Gastrocnemius medialis (tissue), 4 donors: ENCODE results near the gene MYL6B. TPM values are rescaled to one million over a fixed set of nuclear protein-coding genes. Genes with fewer than 3 reads are reported as not detected.
A peak's percentile ranks its signal among the peaks of the same experiment; 100 is the strongest.

ENCODE experiments used
- ATAC-seq, 2 donors: fragments of 150-250 bp; one replicate each; pipeline ENCODE4 v1.9.1; 2016
- DNase-seq, 2 donors: peaks; one replicate each; pipeline ENCODE4 v3.0.0-alpha.2; 2019
- H3K27ac ChIP-seq, 4 donors: fragments of 200-600 bp; sonication (generic); 1 replicate in 1 of 4; 2 replicates in 3 of 4; pipeline ENCODE4 v1.5.1; 2016 to 2018; ENCODE audit warnings: mild to moderate bottlenecking in 2 of 4, moderate library complexity in 1 of 4
- H3K27me3 ChIP-seq, 3 donors: fragments of 200-600 bp; sonication (generic) in 2 of 3; 1 replicate in 1 of 3; 2 replicates in 2 of 3; pipeline versions ENCODE4 v1.5.1 to v1.6.0; 2016 to 2019; ENCODE audit warnings: mild to moderate bottlenecking in 1 of 3, moderate library complexity in 1 of 3
- H3K36me3 ChIP-seq, 2 donors: fragments of 200-600 bp; sonication (generic) in 1 of 2; one replicate each; pipeline ENCODE4 v1.5.1; 2017 to 2018
- H3K4me1 ChIP-seq, 2 donors: fragments of 200-600 bp; sonication (generic) in 1 of 2; one replicate each; pipeline ENCODE4 v1.5.1; 2016 to 2017; ENCODE audit warnings: mild to moderate bottlenecking in 2 of 2
- H3K4me3 ChIP-seq, 4 donors: fragments of 200-600 bp; sonication (generic) in 3 of 4; 1 replicate in 1 of 4; 2 replicates in 3 of 4; pipeline ENCODE4 v1.5.1; 2016 to 2019; ENCODE audit warnings: mild to moderate bottlenecking in 2 of 4
- H3K9me3 ChIP-seq, 3 donors: fragments of 200-600 bp; sonication (generic) in 2 of 3; 1 replicate in 1 of 3; 2 replicates in 2 of 3; pipeline ENCODE4 v1.5.1; 2016 to 2019
- POLR2A ChIP-seq, 2 donors: fragments of 450-650 bp; IDR thresholded peaks; one replicate each; pipeline ENCODE4 v1.6.1; 2017; ENCODE audit warnings: antibody characterized with exemption in 2 of 2, mild to moderate bottlenecking in 2 of 2, moderate library complexity in 2 of 2
- in situ Hi-C, 4 donors: fragments of 200-750 bp; cut with MboI; loops; one replicate each; pipeline versions ENCODE4 v1.15.0 to v1.8.0; 2017; ENCODE audit warnings: low sequenced_read_pairs in 4 of 4
- intact Hi-C: fragments of 100-400 bp; cut with DNase I; formaldehyde crosslinking; loops from one replicate; pipeline ENCODE4 v1.15.1; 2023; ENCODE audit warnings: low total_unique reads
- total RNA-seq, 4 donors: library from RNA; depleted of rRNA; stranded (reverse); fragments of >200 nt; gene quantifications; one replicate each; pipeline versions ENCODE4 v1.1.0 to v1.2.3, GENCODE V29; 2016
- TF ChIP-seq, protein P1 (sequence below), 5 experiments: fragments of 450-650 bp in 3 of 5; fragments of 200-600 bp in 2 of 5; sonication (generic) in 2 of 5; IDR thresholded peaks in 4 of 5; conservative IDR thresholded peaks in 1 of 5; 1 replicate in 4 of 5; 2 replicates in 1 of 5; pipeline ENCODE4 v1.5.1; 2016 to 2019; ENCODE audit warnings: antibody characterized with exemption in 5 of 5, mild to moderate bottlenecking in 3 of 5, moderate library complexity in 3 of 5

Gene MYL6B
- total RNA-seq, 4 donors from 2014 or later, result 159 to 334 (median 198) TPM

DNA sequence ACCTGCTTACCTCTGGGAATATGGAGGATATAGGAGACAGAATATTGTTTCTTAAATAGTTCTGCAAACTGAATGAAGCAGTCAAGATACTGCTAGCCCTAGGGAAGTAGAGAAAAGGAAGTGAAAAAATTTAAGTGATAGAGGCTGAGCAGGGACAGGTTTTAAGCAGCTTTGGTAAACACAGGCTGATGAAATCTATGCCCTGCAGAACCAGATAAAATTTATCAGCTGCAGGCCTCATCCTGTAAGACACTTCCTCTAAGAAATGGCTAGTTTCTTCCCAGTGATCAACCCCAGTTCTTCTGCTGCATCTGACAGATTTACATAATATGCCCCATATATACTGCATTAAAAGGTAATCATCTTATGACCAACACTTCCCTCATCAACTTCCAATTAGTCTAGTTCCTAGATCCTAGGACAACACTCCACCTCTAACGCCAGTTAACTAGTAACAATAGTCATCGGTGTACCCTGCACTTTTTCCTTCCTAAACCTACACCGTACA lies 25.6 kb upstream of the MYL6B start:
- peak overlapping the region; percentile 92 to 99 (median 98) for H3K27ac ChIP-seq
- H3K27me3 ChIP-seq, result no peaks in the 10 kb centered on the region
- H3K9me3 ChIP-seq, result no peaks in the 10 kb centered on the region
- intact Hi-C loops, result loop anchor here (1.0 kb wide), 4 partner anchors 7 to 98 kb away; partner anchors contain the start of genes MYL6, NABP2 and SMARCC2
- DNase-seq, result no peak
- H3K36me3 ChIP-seq, result peaks cover 0 to 20% of the 10 kb centered on the region in 2 donors
- TF ChIP-seq POLR2A (IDR thresholded peaks at IDR 0.05), result no peak
- TF ChIP-seq, protein P1, sequence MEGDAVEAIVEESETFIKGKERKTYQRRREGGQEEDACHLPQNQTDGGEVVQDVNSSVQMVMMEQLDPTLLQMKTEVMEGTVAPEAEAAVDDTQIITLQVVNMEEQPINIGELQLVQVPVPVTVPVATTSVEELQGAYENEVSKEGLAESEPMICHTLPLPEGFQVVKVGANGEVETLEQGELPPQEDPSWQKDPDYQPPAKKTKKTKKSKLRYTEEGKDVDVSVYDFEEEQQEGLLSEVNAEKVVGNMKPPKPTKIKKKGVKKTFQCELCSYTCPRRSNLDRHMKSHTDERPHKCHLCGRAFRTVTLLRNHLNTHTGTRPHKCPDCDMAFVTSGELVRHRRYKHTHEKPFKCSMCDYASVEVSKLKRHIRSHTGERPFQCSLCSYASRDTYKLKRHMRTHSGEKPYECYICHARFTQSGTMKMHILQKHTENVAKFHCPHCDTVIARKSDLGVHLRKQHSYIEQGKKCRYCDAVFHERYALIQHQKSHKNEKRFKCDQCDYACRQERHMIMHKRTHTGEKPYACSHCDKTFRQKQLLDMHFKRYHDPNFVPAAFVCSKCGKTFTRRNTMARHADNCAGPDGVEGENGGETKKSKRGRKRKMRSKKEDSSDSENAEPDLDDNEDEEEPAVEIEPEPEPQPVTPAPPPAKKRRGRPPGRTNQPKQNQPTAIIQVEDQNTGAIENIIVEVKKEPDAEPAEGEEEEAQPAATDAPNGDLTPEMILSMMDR (IDR thresholded peaks at IDR 0.05 in 4 of 5, conservative IDR thresholded peaks at IDR 0.05 in 1 of 5), result no peak
- peaks cover 57 to 64% of the 10 kb centered on the region in 2 donors for H3K4me1 ChIP-seq
- in situ Hi-C loops, result loop anchor here in 3 of 4 donors (5.0 to 10.0 kb wide), 2 partner anchors 58 to 61 kb away; partner anchors contain the start of gene SMARCC2 (in 3 of the 3)
- no peak for ATAC-seq
- H3K4me3 ChIP-seq, result no peak overlapping the region

DNA sequence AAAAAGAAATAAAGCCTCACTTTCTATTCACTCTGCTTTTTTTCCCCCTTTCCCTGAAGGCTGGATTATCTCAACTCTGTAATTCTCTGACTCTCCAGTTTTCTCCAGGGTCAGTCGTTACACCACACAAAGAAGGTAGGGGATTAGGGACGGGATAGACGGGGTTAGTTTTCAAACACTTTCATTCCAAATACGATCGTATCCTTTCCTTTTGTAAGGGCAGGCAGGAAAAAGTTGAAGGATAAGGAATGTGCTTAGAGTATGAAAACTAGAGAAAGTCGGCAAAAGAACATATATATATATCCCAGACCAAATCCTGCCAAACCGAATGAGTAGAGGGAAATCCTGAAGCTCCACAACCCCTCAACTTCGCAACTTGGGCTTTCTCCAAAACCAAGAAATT lies 24.9 kb upstream of the MYL6B start:
- H3K4me3 ChIP-seq, result peak overlapping the region; percentile 39 to 95 (median 62)
- in situ Hi-C loops, result loop anchor here in 3 of 4 donors (5.0 to 10.0 kb wide), 2 partner anchors 57 to 60 kb away; partner anchors contain the start of gene SMARCC2 (in 3 of the 3)
- peaks cover 0 to 27% of the 10 kb centered on the region in 2 donors for H3K36me3 ChIP-seq
- no peaks in the 10 kb centered on the region for H3K27me3 ChIP-seq
- no peaks in the 10 kb centered on the region for H3K9me3 ChIP-seq
- peak overlapping the region; percentile 92 to 99 (median 98) for H3K27ac ChIP-seq
- DNase-seq (no peak), ATAC-seq (no peak)
- TF ChIP-seq POLR2A (IDR thresholded peaks at IDR 0.05), result no peak
- TF ChIP-seq, protein P1 (IDR thresholded peaks at IDR 0.05 in 4 of 5, conservative IDR thresholded peaks at IDR 0.05 in 1 of 5), result no peak
- intact Hi-C loops, result loop anchor here (1.0 kb wide), 1 partner anchor 8 kb away; no protein-coding TSS in a partner anchor
- peaks cover 50 to 57% of the 10 kb centered on the region in 2 donors for H3K4me1 ChIP-seq

DNA sequence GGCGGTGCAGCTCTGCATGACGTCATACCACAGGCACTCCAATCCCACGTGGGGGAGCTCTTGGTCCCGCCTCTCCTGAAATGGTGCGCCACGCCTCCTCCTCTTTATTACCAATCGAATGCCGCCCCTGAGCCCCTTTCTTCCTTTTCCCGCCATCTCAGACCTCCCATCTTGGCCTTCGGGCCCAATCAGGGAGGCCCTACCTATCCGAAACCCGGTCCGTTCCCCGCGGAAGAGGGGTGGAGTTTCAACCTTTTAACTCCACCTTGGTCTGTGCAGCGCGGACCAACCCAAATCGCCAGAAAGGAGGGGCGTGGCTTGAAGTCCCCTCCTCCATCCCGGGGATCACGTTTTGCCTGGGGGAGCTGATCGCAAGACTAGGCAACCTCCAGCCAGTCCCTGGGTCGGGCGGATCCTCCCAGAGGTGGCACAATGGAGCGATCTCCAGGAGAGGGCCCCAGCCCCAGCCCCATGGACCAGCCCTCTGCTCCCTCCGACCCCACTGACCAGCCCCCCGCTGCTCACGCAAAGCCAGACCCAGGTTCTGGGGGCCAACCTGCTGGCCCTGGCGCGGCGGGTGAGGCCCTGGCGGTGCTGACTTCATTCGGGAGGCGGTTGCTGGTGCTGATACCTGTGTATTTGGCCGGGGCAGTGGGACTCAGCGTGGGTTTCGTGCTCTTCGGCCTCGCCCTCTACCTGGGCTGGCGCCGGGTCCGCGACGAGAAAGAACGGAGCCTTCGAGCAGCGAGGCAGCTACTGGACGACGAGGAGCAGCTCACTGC lies 24.3 kb upstream of the MYL6B start, which contains the start of gene ESYT1:
Gene ESYT1, plus strand, starts transcription at position 380 of the 782 bp plus-strand sequence. Its CDS starts 53 bp downstream, at position 433.
- H3K4me3 ChIP-seq, result peak within 1 kb of the TSS; percentile 71 to 95 (median 88)
- peak; percentile 99 to 100 for DNase-seq
- intact Hi-C loops (loop anchor here (1.0 kb wide), 2 partner anchors 9 to 24 kb away; partner anchors contain the start of gene MYL6B), in situ Hi-C loops (loop anchor here in 3 of 4 donors (5.0 to 10.0 kb wide), 2 partner anchors 57 to 59 kb away; partner anchors contain the start of gene SMARCC2 (in 3 of the 3))
- no peaks in the 10 kb centered on the region for H3K27me3 ChIP-seq
- peak; percentile 98 to 99 for TF ChIP-seq POLR2A (IDR thresholded peaks at IDR 0.05)
- TF ChIP-seq, protein P1 (IDR thresholded peaks at IDR 0.05 in 4 of 5, conservative IDR thresholded peaks at IDR 0.05 in 1 of 5), result peak in 1 of 5 experiments; percentile 13
- no peaks in the 10 kb centered on the region for H3K9me3 ChIP-seq
- peak; percentile 87 for ATAC-seq
- peaks cover 44 to 51% of the 10 kb centered on the region in 2 donors for H3K4me1 ChIP-seq
- peak within 1 kb of the TSS; percentile 92 to 99 (median 98) for H3K27ac ChIP-seq
- peaks cover 0 to 29% of the 10 kb centered on the region in 2 donors for H3K36me3 ChIP-seq

DNA sequence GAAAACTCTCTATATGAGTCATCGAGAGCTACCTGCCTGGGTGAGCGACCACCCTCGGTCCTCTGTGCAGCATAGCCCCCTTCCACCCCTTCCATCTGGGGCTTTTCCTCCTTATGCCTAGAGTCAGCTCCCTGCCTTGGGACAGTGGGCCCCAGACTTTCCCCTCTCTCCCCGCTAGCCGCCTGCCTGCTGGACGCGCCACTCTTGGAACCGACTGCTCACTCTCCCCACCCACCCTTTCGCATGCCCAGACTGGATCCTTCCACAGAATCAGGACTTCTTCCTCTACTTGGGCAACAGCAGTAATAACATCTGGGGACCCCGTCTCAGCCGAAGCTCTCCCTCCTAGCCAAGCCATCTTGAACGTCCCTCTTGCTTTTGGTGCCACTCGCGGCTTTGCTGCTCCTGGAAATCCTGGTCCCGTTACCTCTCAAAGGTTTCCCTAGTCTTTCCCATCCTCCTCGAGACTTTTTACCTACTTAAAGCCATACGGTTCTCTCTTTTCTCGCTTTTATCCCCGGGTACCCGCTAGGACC lies 23.6 kb upstream of the MYL6B start:
- intact Hi-C loops (loop anchor here (1.0 kb wide), 1 partner anchor 24 kb away; the partner anchor contains the start of gene MYL6B), in situ Hi-C loops (loop anchor here in 3 of 4 donors (5.0 to 10.0 kb wide), 2 partner anchors 56 to 59 kb away; partner anchors contain the start of gene SMARCC2 (in 3 of the 3))
- TF ChIP-seq, protein P1 (IDR thresholded peaks at IDR 0.05 in 4 of 5, conservative IDR thresholded peaks at IDR 0.05 in 1 of 5), result no peak
- no peak for TF ChIP-seq POLR2A (IDR thresholded peaks at IDR 0.05)
- Histone ChIP-seq H3K27me3 (no peaks in the 10 kb centered on the region), H3K4me3 (peak overlapping the region; percentile 71 to 95 (median 88)), H3K4me1 (peaks cover 44 to 46% of the 10 kb centered on the region in 2 donors), H3K36me3 (peaks cover 0 to 35% of the 10 kb centered on the region in 2 donors), H3K27ac (peak overlapping the region; percentile 92 to 99 (median 98)), H3K9me3 (no peaks in the 10 kb centered on the region)
- peak; percentile 7 to 8 for ATAC-seq
- DNase-seq, result peak in 1 of 2 donors; percentile 39
